Naive thymus-derived CD4-positive, alpha-beta T cell (primary cell): ENCODE measurements around the gene RAB3C. TPM values are rescaled to one million over a fixed set of nuclear protein-coding genes. Genes with fewer than 3 reads are reported as not detected.

ENCODE experiments used
- ATAC-seq: fragments of 150-1000 bp; cut with Tn5 transposase; 2 replicates; pipeline ENCODE4 v1.10.0; 2021; ENCODE audit warnings: mild to moderate bottlenecking, moderate library complexity
- CTCF ChIA-PET: fragments of 350-600 bp; sonication (Branson Sonifier 250); formaldehyde crosslinking; loops from one replicate; lab custom pipeline; 2021; ENCODE audit warnings: antibody characterized with exemption; lab: Charles Lee
- POLR2A ChIA-PET: fragments of 350-600 bp; sonication (Branson Sonifier 250); formaldehyde crosslinking; loops from one replicate; lab custom pipeline; 2021; ENCODE audit warnings: antibody characterized with exemption, inconsistent platforms; lab: Charles Lee
- DNase-seq, 9 donors: peaks; one replicate each; pipeline versions ENCODE4 v3.0.0 to v3.0.0-alpha.2; 2020 to 2022; ENCODE audit warnings: mixed read lengths in 1 of 9
- H3K27ac ChIP-seq: one replicate; pipeline ENCODE4 v1.7.0; 2013; ENCODE audit warnings: mild to moderate bottlenecking, low read depth, low read length, moderate library complexity
- H3K27me3 ChIP-seq, 2 donors: one replicate each; pipeline ENCODE4 v1.7.0; 2013; ENCODE audit warnings: low read length in 2 of 2, mild to moderate bottlenecking in 2 of 2, moderate library complexity in 2 of 2; ENCODE audit not compliant: control insufficient read depth in 2 of 2, insufficient read depth in 2 of 2
- H3K36me3 ChIP-seq, 3 experiments: 1 replicate in 2 of 3; 2 replicates in 1 of 3; pipeline ENCODE4 v1.7.0; 2013; ENCODE audit warnings: low read length in 3 of 3, mild to moderate bottlenecking in 3 of 3, moderate library complexity in 1 of 3; ENCODE audit not compliant: insufficient read depth in 3 of 3, control insufficient read depth in 2 of 3
- H3K4me1 ChIP-seq, 2 donors: one replicate each; pipeline ENCODE4 v1.7.0; 2013; ENCODE audit warnings: low read length in 2 of 2, mild to moderate bottlenecking in 2 of 2, moderate library complexity in 1 of 2; ENCODE audit not compliant: control insufficient read depth in 2 of 2, insufficient read depth in 2 of 2
- H3K4me3 ChIP-seq: 2 replicates; pipeline ENCODE4 v1.7.0; 2013; ENCODE audit warnings: mild to moderate bottlenecking, low read length
- H3K9me3 ChIP-seq, 3 experiments: 1 replicate in 2 of 3; 2 replicates in 1 of 3; pipeline ENCODE4 v1.7.0; 2013; ENCODE audit warnings: low read length in 3 of 3; ENCODE audit not compliant: control insufficient read depth in 2 of 3
- H3K27ac Mint-ChIP-seq, 9 donors: one replicate each; pipeline ENCODE4 v1.8.0; 2020 to 2022; ENCODE audit warnings: mixed read lengths in 9 of 9, mild to moderate bottlenecking in 8 of 9, moderate library complexity in 5 of 9, inconsistent platforms in 2 of 9
- H3K27me3 Mint-ChIP-seq, 5 donors: one replicate each; pipeline ENCODE4 v1.8.0; 2021 to 2022; ENCODE audit warnings: mixed read lengths in 5 of 5, mild to moderate bottlenecking in 1 of 5
- H3K36me3 Mint-ChIP-seq, 5 donors: one replicate each; pipeline ENCODE4 v1.8.0; 2020 to 2022; ENCODE audit warnings: mixed read lengths in 5 of 5, mild to moderate bottlenecking in 3 of 5, inconsistent platforms in 1 of 5
- H3K4me1 Mint-ChIP-seq, 7 donors: one replicate each; pipeline ENCODE4 v1.8.0; 2020 to 2022; ENCODE audit warnings: mixed read lengths in 7 of 7, mild to moderate bottlenecking in 3 of 7, inconsistent platforms in 1 of 7
- H3K4me3 Mint-ChIP-seq, 10 donors: one replicate each; pipeline ENCODE4 v1.8.0; 2020 to 2022; ENCODE audit warnings: mild to moderate bottlenecking in 10 of 10, mixed read lengths in 10 of 10, moderate library complexity in 6 of 10, inconsistent platforms in 2 of 10
- H3K9me3 Mint-ChIP-seq, 11 donors: one replicate each; pipeline ENCODE4 v1.8.0; 2020 to 2022; ENCODE audit warnings: mixed read lengths in 11 of 11, mild to moderate bottlenecking in 4 of 11, inconsistent platforms in 1 of 11, moderate library complexity in 1 of 11
- intact Hi-C, 2 donors: fragments of 100-400 bp; cut with micrococcal nuclease; formaldehyde crosslinking; loops; one replicate each; pipeline ENCODE4 v1.15.1; 2023
- polyA plus RNA-seq, 2 donors: library from polyadenylated mRNA; unstranded; fragments of 300-500 nt; fragmentation: Illumina TruSeq; gene quantifications; one replicate each; pipeline ENCODE4 v1.2.3, GENCODE V29; 2021
- total RNA-seq, 6 experiments: library from RNA in 5 of 6; stranded (reverse) in 5 of 6; gene quantifications; 1 replicate in 5 of 6; 2 replicates in 1 of 6; pipeline ENCODE4 v1.2.3 and lab custom pipeline; 2021 to 2026

RAB3C gene
- total and polyA plus RNA-seq, 7 experiments from 2014 or later, result not detected

- Histone ChIP-seq H3K9me3 (no peaks in the 10 kb centered on the region), H3K27ac (no peak overlapping the region), H3K4me3 (no peak overlapping the region), H3K36me3 (no peaks in the 10 kb centered on the region), H3K4me1 (no peaks in the 10 kb centered on the region), H3K27me3 (no peaks in the 10 kb centered on the region)
- POLR2A ChIA-PET, result no interaction called here
- H3K4me1 Mint-ChIP-seq, result no peaks in the 10 kb centered on the region
- no peaks in the 10 kb centered on the region for H3K9me3 Mint-ChIP-seq
- H3K36me3 Mint-ChIP-seq, result no peaks in the 10 kb centered on the region
- ATAC-seq, result no peak
- intact Hi-C loops, result no loop called here
- no peak for DNase-seq
- no peak overlapping the region for H3K27ac Mint-ChIP-seq
- H3K27me3 Mint-ChIP-seq, result peaks cover 11 to 32% (median 21%) of the 10 kb centered on the region in 5 donors
- CTCF ChIA-PET, result interaction anchor here (0.6 to 1.0 kb wide), 2 partner anchors 33 to 374 kb away, joined by 3 read pairs; no protein-coding TSS in a partner anchor
- H3K4me3 Mint-ChIP-seq, result no peak overlapping the region
Observed at GRCh38 chr5:58849223-58849622, 266.3 kb downstream of the RAB3C start.

GRCh38 chr5:58849921-58850667 is 267.2 kb downstream of the RAB3C start:
- ChIA-PET CTCF (interaction anchor here (0.6 to 1.0 kb wide), 4 partner anchors 21 to 390 kb away, joined by 3 read pairs; no protein-coding TSS in a partner anchor), POLR2A (no interaction called here)
- no peak overlapping the region for H3K4me3 ChIP-seq
- H3K27me3 Mint-ChIP-seq, result peaks cover 11 to 26% (median 21%) of the 10 kb centered on the region in 5 donors
- H3K4me1 ChIP-seq, result no peaks in the 10 kb centered on the region
- H3K9me3 ChIP-seq, result no peaks in the 10 kb centered on the region
- intact Hi-C loops, result loop anchor here (1.0 to 5.0 kb wide), 3 partner anchors 373 to 1552 kb away; no protein-coding TSS in a partner anchor
- H3K27ac ChIP-seq, result no peak overlapping the region
- no peaks in the 10 kb centered on the region for H3K4me1 Mint-ChIP-seq
- DNase-seq (peak in 2 of 9 donors; percentile 2), ATAC-seq (peak; percentile 49)
- no peak overlapping the region for H3K27ac Mint-ChIP-seq
- H3K36me3 Mint-ChIP-seq, result no peaks in the 10 kb centered on the region
- H3K9me3 Mint-ChIP-seq, result no peaks in the 10 kb centered on the region
- H3K27me3 ChIP-seq, result no peaks in the 10 kb centered on the region
- no peaks in the 10 kb centered on the region for H3K36me3 ChIP-seq
- no peak overlapping the region for H3K4me3 Mint-ChIP-seq

- ATAC-seq (no peak), DNase-seq (no peak)
- ChIA-PET POLR2A (no interaction called here), CTCF (interaction anchor here (0.9 kb wide), 1 partner anchor 20 kb away, joined by 3 read pairs; no protein-coding TSS in a partner anchor)
- Histone ChIP-seq H3K36me3 (no peaks in the 10 kb centered on the region), H3K27ac (no peak overlapping the region), H3K9me3 (no peaks in the 10 kb centered on the region), H3K4me3 (no peak overlapping the region), H3K27me3 (no peaks in the 10 kb centered on the region), H3K4me1 (no peaks in the 10 kb centered on the region)
- Mint-ChIP-seq H3K27me3 (peaks cover 11 to 30% (median 21%) of the 10 kb centered on the region in 5 donors), H3K36me3 (no peaks in the 10 kb centered on the region), H3K4me1 (no peaks in the 10 kb centered on the region), H3K4me3 (no peak overlapping the region), H3K27ac (no peak overlapping the region), H3K9me3 (no peaks in the 10 kb centered on the region)
- intact Hi-C loops, result loop anchor here (2.0 to 5.0 kb wide), 2 partner anchors 374 to 1552 kb away; no protein-coding TSS in a partner anchor
Observed at GRCh38 chr5:58851153-58851552, 268.3 kb downstream of the RAB3C start.

GRCh38 chr5:58851571-58851970 is 268.7 kb downstream of the RAB3C start:
- Mint-ChIP-seq H3K27ac (no peak overlapping the region), H3K36me3 (no peaks in the 10 kb centered on the region), H3K4me3 (no peak overlapping the region), H3K9me3 (no peaks in the 10 kb centered on the region), H3K27me3 (peaks cover 11 to 34% (median 21%) of the 10 kb centered on the region in 5 donors), H3K4me1 (no peaks in the 10 kb centered on the region)
- intact Hi-C loops, result loop anchor here (2.0 to 5.0 kb wide), 2 partner anchors 374 to 1553 kb away; no protein-coding TSS in a partner anchor
- no peak overlapping the region for H3K27ac ChIP-seq
- no peak overlapping the region for H3K4me3 ChIP-seq
- no peaks in the 10 kb centered on the region for H3K27me3 ChIP-seq
- ATAC-seq (no peak), DNase-seq (no peak)
- no peaks in the 10 kb centered on the region for H3K4me1 ChIP-seq
- no peaks in the 10 kb centered on the region for H3K9me3 ChIP-seq
- ChIA-PET CTCF (no interaction called here), POLR2A (no interaction called here)
- H3K36me3 ChIP-seq, result no peaks in the 10 kb centered on the region

- ChIA-PET CTCF (no interaction called here), POLR2A (no interaction called here)
- no peak overlapping the region for H3K4me3 Mint-ChIP-seq
- Histone ChIP-seq H3K27ac (no peak overlapping the region), H3K4me1 (no peaks in the 10 kb centered on the region), H3K4me3 (no peak overlapping the region), H3K36me3 (no peaks in the 10 kb centered on the region), H3K9me3 (no peaks in the 10 kb centered on the region), H3K27me3 (no peaks in the 10 kb centered on the region)
- H3K27ac Mint-ChIP-seq, result no peak overlapping the region
- H3K9me3 Mint-ChIP-seq, result no peaks in the 10 kb centered on the region
- intact Hi-C loops, result loop anchor here (5.0 kb wide), 1 partner anchor 375 kb away; no protein-coding TSS in a partner anchor
- no peaks in the 10 kb centered on the region for H3K4me1 Mint-ChIP-seq
- no peak for ATAC-seq
- no peaks in the 10 kb centered on the region for H3K36me3 Mint-ChIP-seq
- H3K27me3 Mint-ChIP-seq, result peaks cover 11 to 35% (median 21%) of the 10 kb centered on the region in 5 donors
- DNase-seq, result no peak
Observed at GRCh38 chr5:58852566-58852965, 269.7 kb downstream of the RAB3C start.

- H3K9me3 ChIP-seq, result no peaks in the 10 kb centered on the region
- Mint-ChIP-seq H3K36me3 (no peaks in the 10 kb centered on the region), H3K4me3 (no peak overlapping the region), H3K4me1 (no peaks in the 10 kb centered on the region), H3K9me3 (no peaks in the 10 kb centered on the region), H3K27me3 (peaks cover 18 to 40% (median 29%) of the 10 kb centered on the region in 5 donors), H3K27ac (no peak overlapping the region)
- intact Hi-C loops, result loop anchor here (5.0 kb wide), 1 partner anchor 377 kb away; no protein-coding TSS in a partner anchor
- no peaks in the 10 kb centered on the region for H3K27me3 ChIP-seq
- no peak overlapping the region for H3K4me3 ChIP-seq
- H3K36me3 ChIP-seq, result no peaks in the 10 kb centered on the region
- ChIA-PET POLR2A (no interaction called here), CTCF (no interaction called here)
- H3K4me1 ChIP-seq, result no peaks in the 10 kb centered on the region
- ATAC-seq (no peak), DNase-seq (no peak)
- H3K27ac ChIP-seq, result no peak overlapping the region
Observed at GRCh38 chr5:58854441-58854840, 271.6 kb downstream of the RAB3C start.
